ENCODE data around the gene C10orf120.

The C10orf120 gene

DNA sequence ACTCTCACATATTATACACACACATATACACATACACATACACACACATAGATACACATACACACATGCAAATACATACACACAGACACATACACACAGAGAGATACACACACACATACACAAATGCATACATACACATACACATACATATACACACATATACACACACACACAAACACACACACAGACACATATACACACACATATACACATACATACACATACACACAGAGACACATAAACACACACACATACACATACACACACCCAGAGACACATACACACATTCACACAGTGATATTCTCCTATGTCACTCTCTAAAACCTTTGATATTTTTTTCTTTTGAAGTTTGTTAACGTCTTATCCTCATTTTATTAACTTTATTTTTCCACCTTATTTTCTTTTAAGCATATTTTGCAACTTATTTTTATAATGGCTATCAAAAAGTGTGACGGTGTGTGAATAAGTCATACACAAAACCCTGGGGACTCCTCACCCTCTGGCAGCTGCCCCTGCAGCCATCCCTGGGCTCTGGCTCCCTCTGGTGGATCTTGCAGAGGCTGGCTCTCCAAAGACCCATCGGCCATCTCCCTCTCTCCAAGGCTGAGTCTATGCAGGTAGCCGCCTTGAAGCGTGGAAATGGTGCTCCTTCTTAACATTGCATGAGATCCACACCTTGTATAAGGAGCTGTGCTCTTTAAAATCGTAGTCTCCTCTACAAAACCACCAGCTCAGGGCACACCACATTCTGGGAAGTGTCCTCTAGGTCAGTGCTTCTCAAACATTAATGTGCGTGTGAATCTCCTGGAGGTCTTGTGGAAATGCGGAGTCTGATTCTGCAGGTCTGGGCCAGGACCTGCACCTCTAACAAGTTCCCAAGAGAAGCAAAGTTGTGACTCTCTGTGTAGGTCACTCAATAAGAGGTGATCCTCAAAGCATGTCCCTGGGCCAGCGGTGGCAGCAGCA is 4.1 kb upstream of the C10orf120 start:
- peak; percentile 87 for DNase-seq

- no peak for DNase-seq
Observed at GRCh38 chr10:122702275-122702674, 2.6 kb upstream of the C10orf120 start.

DNA sequence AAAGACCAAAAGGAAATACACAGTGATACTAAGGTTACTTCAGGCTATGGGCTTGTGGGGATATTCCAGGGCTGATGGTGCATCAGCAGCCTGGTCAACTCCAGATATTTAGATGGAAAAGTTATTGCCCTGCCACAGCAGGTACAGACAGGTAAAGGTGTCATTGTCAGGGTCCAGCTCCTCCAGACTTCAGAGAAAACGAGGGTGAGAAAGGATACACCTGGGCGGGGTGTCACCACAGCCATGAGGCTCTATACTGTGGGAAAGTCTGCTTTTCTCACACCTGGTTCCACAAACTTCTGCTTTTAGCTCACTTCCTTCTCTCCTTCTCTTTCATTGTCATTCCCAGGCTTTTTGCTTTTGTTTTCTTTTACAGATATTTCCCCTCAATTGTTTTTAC is 2.0 kb upstream of the C10orf120 start:
- no peak for DNase-seq

GRCh38 chr10:122696687-122697086 is 3.0 kb downstream of the C10orf120 start:
- no peak for DNase-seq

GRCh38 chr10:122692744-122693143 is 6.9 kb downstream of the C10orf120 start:
- DNase-seq, result no peak

DNA sequence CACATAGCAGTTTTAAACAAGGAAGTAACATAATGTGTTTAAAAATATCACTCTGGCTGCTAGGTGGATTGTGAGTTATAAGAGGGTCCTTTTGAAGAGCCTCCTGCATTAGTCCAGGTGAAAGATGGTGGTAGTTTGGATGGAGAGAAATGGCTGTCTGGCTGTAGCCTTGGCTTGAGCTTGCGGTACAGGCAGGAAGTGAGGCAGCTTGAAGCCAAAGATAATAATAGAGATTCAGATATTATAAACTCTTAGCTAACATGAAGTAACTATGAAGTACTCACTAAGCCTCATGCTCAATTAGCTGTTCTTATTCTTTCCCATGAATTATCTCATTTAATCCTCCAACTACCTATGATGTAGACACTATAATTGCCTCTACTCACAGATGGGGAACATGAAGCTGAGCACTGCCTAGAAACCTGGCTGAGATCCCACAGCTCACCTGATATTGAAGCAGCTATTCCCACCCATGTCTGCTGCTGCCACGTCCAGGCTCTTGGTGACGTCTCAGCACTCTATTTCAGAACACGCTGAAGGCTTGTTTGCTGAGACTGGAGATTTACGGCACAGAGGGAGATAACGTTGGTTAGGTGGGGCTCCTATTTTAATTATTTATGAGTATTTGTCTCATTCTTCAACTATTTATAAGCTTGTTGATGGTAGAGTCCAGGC is 10.4 kb downstream of the C10orf120 start:
- no peak for DNase-seq

- DNase-seq, result peak; percentile 61
Observed at GRCh38 chr10:122688293-122688989, 11.2 kb downstream of the C10orf120 start.

GRCh38 chr10:122682522-122682921 is 17.1 kb downstream of the C10orf120 start:
- DNase-seq, result no peak

- no peak for DNase-seq
Observed at GRCh38 chr10:122678266-122678665, 21.4 kb downstream of the C10orf120 start.

DNA sequence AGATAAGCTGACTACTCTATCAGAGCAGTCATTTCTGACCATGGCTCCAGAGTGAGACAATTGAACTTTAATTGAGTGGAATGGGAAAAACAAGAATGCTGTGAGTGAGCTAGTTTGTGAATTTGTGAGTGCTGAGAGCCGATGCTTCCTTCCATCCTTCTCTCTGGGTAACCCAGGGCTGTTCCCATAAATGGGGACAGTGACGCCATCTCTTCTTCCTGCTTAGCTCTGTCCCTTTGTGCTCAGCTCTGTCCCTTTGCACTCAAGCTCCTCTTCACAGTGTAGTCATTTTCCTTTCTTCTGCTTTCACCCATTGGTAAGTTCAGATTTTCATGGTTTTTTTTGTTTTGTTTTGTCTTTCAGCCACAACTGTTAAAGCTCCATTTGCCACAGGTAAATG is 24.4 kb downstream of the C10orf120 start:
- no peak for DNase-seq

DNA sequence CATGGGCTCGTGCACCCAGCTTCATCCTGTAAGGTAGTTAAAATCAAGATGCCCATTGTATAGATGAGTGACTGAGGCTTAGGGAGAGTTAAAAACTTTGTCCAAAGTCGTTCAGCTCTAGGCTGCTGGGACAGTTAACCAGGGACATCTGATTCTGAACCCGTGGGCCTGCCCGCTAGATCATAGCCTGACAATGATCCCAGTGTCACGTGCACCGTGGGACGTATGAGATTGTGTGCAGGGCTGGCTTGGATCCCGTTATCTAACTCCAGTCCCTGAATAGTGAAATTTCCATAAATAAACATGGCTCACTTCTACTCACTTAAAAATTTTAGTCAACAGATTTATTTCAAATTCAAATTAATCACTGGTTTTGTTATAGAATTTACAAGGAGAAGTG is 24.9 kb downstream of the C10orf120 start:
- DNase-seq, result no peak

DNA sequence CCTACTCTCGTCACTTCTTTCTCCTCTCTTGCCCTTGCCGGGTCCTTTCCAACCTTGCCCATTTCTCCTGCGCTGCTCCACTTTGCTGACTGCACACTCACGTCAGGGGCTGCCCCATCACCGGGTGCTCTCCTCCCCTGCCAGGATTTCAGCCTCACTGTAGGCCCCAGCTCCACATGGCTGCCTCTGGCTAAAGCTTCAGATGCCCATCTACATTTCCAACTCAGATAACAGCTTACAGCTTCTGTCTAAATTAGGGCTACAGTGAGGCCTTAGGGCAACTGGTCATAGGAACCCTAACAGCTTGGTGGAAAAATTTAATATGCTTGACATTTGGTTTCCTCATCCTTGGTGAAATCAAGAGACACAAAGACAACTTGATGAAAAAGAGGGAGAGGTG is 25.9 kb downstream of the C10orf120 start:
- no peak for DNase-seq

DNA sequence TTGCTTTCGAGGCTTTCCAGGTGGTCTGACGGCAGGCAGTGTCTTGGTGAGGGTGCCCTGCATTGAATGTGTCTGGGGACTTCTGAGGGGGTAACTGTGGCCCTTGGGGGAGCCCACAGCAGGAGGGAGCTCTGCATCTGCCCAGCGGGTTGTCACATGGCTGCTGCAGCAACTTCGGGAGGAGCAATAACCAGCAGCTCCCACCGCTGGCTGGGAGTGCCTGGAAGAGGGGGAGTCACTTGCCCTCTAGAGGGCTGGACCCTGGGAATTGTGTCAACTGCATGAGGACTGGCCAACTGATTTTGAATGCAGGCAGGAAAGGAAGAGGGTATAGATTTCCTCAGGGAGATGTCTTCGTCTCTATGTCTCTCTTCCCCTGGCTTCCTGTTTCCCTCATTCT is 26.4 kb downstream of the C10orf120 start:
- no peak for DNase-seq

DNA sequence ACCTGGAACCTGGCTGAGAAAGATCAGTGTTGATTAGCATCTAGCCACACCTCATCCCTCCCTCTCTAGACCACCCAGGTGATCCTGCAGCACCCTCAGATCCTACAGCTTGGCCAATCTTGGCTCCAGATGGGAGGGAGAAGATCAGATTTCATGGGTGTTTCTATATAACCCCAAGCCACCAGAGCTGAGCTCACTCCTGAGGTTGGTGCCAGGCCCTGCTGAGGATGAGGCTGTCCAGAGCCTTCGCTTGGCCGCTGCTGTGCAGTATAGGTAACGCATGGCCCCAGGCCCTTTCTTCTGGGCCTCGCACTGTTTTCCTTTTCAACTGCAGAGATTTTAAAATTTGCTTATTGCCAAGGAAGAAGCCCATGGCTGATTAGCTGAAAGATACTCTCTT is 27.0 kb downstream of the C10orf120 start:
- no peak for DNase-seq

- DNase-seq, result no peak
Observed at GRCh38 chr10:122671355-122671754, 28.3 kb downstream of the C10orf120 start.

- DNase-seq, result no peak
Observed at GRCh38 chr10:122669842-122670241, 29.8 kb downstream of the C10orf120 start.

- DNase-seq, result no peak
Observed at GRCh38 chr10:122669045-122669444, 30.6 kb downstream of the C10orf120 start.

DNA sequence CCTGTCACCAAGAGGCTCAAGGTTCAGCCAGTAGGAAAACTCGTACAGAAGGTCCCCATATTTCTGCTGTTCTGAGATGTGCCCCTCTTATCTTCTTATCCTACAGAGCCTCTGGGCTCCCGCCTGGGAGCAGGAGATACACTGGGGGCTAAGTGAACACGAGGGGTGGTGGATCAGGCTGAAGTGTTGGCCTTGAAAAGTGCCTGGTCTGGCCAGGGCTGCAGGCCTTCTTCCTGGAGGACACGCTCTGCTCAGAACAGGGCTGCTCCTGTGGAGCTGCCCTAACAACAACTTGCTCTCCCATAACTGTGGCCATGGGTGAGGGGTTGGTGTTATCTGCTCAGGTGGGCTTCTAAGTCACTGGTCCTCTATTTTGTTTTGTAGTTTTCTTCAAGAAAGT is 33.7 kb downstream of the C10orf120 start:
- DNase-seq, result peak; percentile 22

DNA sequence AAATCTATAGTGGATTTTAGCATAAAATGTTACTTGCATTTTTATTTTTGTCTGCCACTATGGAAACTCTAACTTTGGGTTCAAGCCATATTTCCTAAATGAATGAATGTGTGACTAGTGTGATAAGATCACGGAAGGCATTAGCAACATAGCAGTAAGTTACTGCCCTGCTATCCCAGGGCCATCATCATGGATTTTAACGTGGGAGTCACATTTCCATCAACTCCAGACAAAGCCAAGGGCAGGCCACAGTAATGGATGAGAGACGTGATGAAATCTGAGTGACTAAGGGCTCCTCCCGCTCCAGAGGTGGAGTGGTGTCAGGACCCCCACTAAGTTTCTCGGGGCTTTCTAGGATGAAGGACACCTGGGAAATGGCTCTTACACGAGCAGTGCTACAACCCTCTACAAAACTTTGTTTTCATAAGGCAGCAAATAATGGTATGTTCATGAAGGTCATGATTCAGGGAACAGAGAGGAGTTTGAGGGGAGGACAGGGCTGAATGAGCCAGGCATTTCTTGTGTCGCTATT is 34.3 kb downstream of the C10orf120 start:
- peak; percentile 24 for DNase-seq

- no peak for DNase-seq
Observed at GRCh38 chr10:122664501-122664900, 35.1 kb downstream of the C10orf120 start.

GRCh38 chr10:122663516-122664130 is 36.0 kb downstream of the C10orf120 start:
- DNase-seq, result peak; percentile 17

GRCh38 chr10:122662231-122662630 is 37.4 kb downstream of the C10orf120 start:
- DNase-seq, result peak; percentile 29

- no peak for DNase-seq
Observed at GRCh38 chr10:122660696-122661095, 39.0 kb downstream of the C10orf120 start.
